ENCODE data around the gene ARHGAP30. TPM values are rescaled to one million over a fixed set of nuclear protein-coding genes. Genes with fewer than 3 reads are reported as not detected.

The ARHGAP30 gene
- total and polyA plus RNA-seq, 2 of the 8 experiments (the other 6 are each of a cell fraction or from before 2014, with no cell fraction given), result 0.27 to 0.39 TPM

DNA sequence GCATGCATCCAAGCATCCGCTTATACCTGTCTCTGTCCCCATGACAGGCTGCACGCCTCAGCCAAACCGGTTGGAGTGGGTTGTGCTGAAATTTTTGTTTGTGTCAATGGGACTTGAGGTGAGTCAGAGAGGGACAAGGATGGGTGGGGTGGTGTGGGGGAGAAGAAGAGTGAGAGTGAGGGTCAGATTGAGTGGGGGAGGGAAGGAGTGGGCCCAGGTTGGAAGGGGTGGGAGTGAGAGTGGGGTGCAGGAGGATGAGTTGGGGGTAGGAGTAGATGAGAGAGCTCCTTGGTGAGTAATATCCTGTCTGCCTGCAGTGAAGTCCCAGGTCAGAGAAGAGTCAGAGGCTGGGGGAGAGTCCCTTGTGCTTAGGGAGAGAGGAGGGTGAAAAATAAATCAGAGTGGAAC, 22.9 kb upstream of the ARHGAP30 start:
- Histone ChIP-seq H3K4me2 (ENCODE audit: insufficient read depth in 1 of 2, low read depth in 2 of 2, low read length in 2 of 2) (no peak overlapping the region), H2AK5ac (ENCODE audit: low read depth, low read length) (no peak overlapping the region), H3K36me3 (ENCODE audit: control insufficient read depth in 2 of 4, insufficient read depth in 4 of 4, low read length in 3 of 4) (no peaks in the 10 kb centered on the region), H3K27ac (ENCODE audit: low read depth, low read length) (no peak overlapping the region), H4K5ac (ENCODE audit: insufficient read length, low read depth, low read length) (no peak overlapping the region), H3K23ac (ENCODE audit: insufficient read length) (no peak overlapping the region), H3K56ac (replicated peaks; ENCODE audit: insufficient read length, low read depth, low read length) (no peak overlapping the region), H3K4ac (replicated peaks; ENCODE audit: insufficient read length, low read depth, low read length) (no peak overlapping the region), H2AFZ (ENCODE audit: low read length) (no peak overlapping the region), H2BK15ac (ENCODE audit: low read length) (no peak overlapping the region), H4K91ac (replicated peaks; ENCODE audit: insufficient read length, low read length) (no peak overlapping the region), H4K8ac (ENCODE audit: extremely low read depth, insufficient read depth, low read length) (no peak overlapping the region), H2BK12ac (ENCODE audit: low read depth, low read length) (no peak overlapping the region), H2BK120ac (replicated peaks; ENCODE audit: low read depth, low read length) (no peak overlapping the region), H3K18ac (ENCODE audit: extremely low read depth, low read length) (no peak overlapping the region), H3K14ac (ENCODE audit: insufficient read length) (no peak overlapping the region), H3K23me2 (ENCODE audit: low read depth, low read length) (peaks cover 2% of the 10 kb centered on the region; the same call in 1 of the 2 replicates), H3K27me3 (replicated peaks in 1 of 4; ENCODE audit: control insufficient read depth in 3 of 4, extremely low read depth in 1 of 4, insufficient read depth in 3 of 4, low read length in 3 of 4) (no peaks in the 10 kb centered on the region), H3K4me3 (ENCODE audit: extremely low read depth in 1 of 4, insufficient read depth in 2 of 4, low read depth in 3 of 4, low read length in 4 of 4) (no peak overlapping the region), H3K79me1 (ENCODE audit: low read depth, low read length) (no peaks in the 10 kb centered on the region), H3K79me2 (ENCODE audit: control insufficient read depth in 1 of 2, insufficient read depth in 2 of 2, low read length in 2 of 2) (no peaks in the 10 kb centered on the region), H2BK5ac (ENCODE audit: low read depth, low read length) (no peak overlapping the region), H3K4me1 (replicated peaks in 1 of 4; ENCODE audit: control insufficient read depth in 3 of 4, insufficient read depth in 4 of 4, low read length in 3 of 4) (peaks cover 0 to 6% (median 0%) of the 10 kb centered on the region in 4 experiments; a peak in 2 of 7 replicates), H4K20me1 (replicated peaks in 1 of 2; ENCODE audit: control insufficient read depth in 1 of 2, insufficient read depth in 2 of 2, low read length in 2 of 2) (no peaks in the 10 kb centered on the region), H3K9me3 (ENCODE audit: insufficient read depth in 2 of 2, low read depth in 1 of 2, low read length in 1 of 2) (no peaks in the 10 kb centered on the region), H3K9ac (replicated peaks in 1 of 4; ENCODE audit: extremely low read depth in 1 of 4, low read depth in 3 of 4, low read length in 3 of 4) (no peak overlapping the region), H2BK20ac (ENCODE audit: low read length) (no peak overlapping the region)
- TF ChIP-seq RAD21 (IDR thresholded peaks at IDR 0.05 in 1 of 2, conservative IDR thresholded peaks at IDR 0.05 in 1 of 2; ENCODE audit: low read depth in 2 of 2, low read length in 2 of 2) (no peak), TAF1 (IDR thresholded peaks at IDR 0.05; ENCODE audit: low read depth, low read length) (no peak), YY1 (IDR thresholded peaks at IDR 0.05; ENCODE audit: low read depth, low read length) (no peak), TCF12 (IDR thresholded peaks at IDR 0.05; ENCODE audit: low read depth, low read length) (no peak), KDM5A (IDR thresholded peaks at IDR 0.05; ENCODE audit: low read length) (no peak), TAF7 (optimal IDR thresholded peaks at IDR 0.05; ENCODE audit: borderline replicate concordance, low read depth, low read length) (no peak), CEBPB (IDR thresholded peaks at IDR 0.05; ENCODE audit: low read depth, low read length) (no peak), HDAC2 (IDR thresholded peaks at IDR 0.05; ENCODE audit: borderline replicate concordance in 1 of 2, low read depth in 2 of 2, low read length in 2 of 2) (no peak), RNF2 (IDR thresholded peaks at IDR 0.05; ENCODE audit: borderline replicate concordance, low read depth, low read length, missing control alignments, poor library complexity, severe bottlenecking) (no peak), SP4 (IDR thresholded peaks at IDR 0.05; ENCODE audit: low read length) (no peak), CBX8 (IDR thresholded peaks at IDR 0.05; ENCODE audit: borderline replicate concordance, low read depth, low read length) (no peak), BACH1 (IDR thresholded peaks at IDR 0.05; ENCODE audit: low read length) (no peak)
- FAIRE-seq, result no peak
- ChIA-PET POLR2A (ENCODE audit: partially characterized antibody) (no interaction called here), CTCF (ENCODE audit: partially characterized antibody) (interaction anchor here (0.8 to 10.0 kb wide), 5 partner anchors 18 to 257 kb away, joined by 3 to 282 read pairs (median 4); partner anchors contain the start of genes ARHGAP30 and TSTD1)
- 87% methylated on average over 3 of the region's 3 CpGs; no CpG with 5 or more reads in 1 of the 2 experiments for WGBS, 2 experiments (ENCODE audit: extremely low coverage in 1 of 2, insufficient coverage in 1 of 2, insufficient read length in 1 of 2, insufficient replicate concordance in 2 of 2, low coverage in 1 of 2, low lambda C conversion rate in 2 of 2, missing lambda C conversion rate in 1 of 2)
- DNase-seq (ENCODE audit: low read depth in 1 of 2, low spot score in 2 of 2), result no peak

Measured in H1 (cell line).